MCF 10A (cell line): Measurements from ENCODE around the gene RPS19. TPM values are rescaled to one million over a fixed set of nuclear protein-coding genes. Genes with fewer than 3 reads are reported as not detected.
"Not testable (repeated sequence)": the region's sequence is repeated elsewhere in the genome, so short reads cannot be mapped to it uniquely, and the experiment has no call there.

Source experiments
- BruUV-seq: library from RNA; stranded (reverse); fragments of 400-500 nt; replicated peaks from 2 replicates; lab custom pipeline; 2021; lab: Mats Ljungman, UMichigan
- CTCF ChIA-PET: fragments of 300-600 bp; sonication (Branson Sonifier 250); formaldehyde crosslinking; extraction: SDS; loops from one replicate; lab custom pipeline; 2021; ENCODE audit warnings: antibody characterized with exemption, inconsistent platforms; lab: Yijun Ruan, JAX
- POLR2A ChIA-PET: fragments of 300-600, 350-650 bp; sonication (Branson Sonifier 250); formaldehyde crosslinking; extraction: SDS; loops from one replicate; lab custom pipeline; 2020; ENCODE audit warnings: antibody characterized with exemption, inconsistent platforms; lab: Yijun Ruan, JAX
- DNase-seq: peaks from one replicate; pipeline ENCODE4 v3.0.0-alpha.2; 2018; ENCODE audit not compliant: unreplicated experiment
- H3K27ac Mint-ChIP-seq: one replicate; pipeline ENCODE4 v1.8.0; 2022; ENCODE audit warnings: mild to moderate bottlenecking, low read depth, mixed read lengths; ENCODE audit not compliant: unreplicated experiment
- H3K27me3 Mint-ChIP-seq: one replicate; pipeline ENCODE4 v1.8.0; 2022; ENCODE audit warnings: mixed read lengths; ENCODE audit not compliant: insufficient read depth, unreplicated experiment
- H3K36me3 Mint-ChIP-seq: one replicate; pipeline ENCODE4 v1.8.0; 2022; ENCODE audit warnings: mild to moderate bottlenecking, moderate library complexity, mixed read lengths; ENCODE audit not compliant: insufficient read depth, unreplicated experiment
- H3K4me1 Mint-ChIP-seq: one replicate; pipeline ENCODE4 v1.8.0; 2022; ENCODE audit warnings: mixed read lengths; ENCODE audit not compliant: insufficient read depth, unreplicated experiment
- H3K4me3 Mint-ChIP-seq: one replicate; pipeline ENCODE4 v1.8.0; 2022; ENCODE audit warnings: mild to moderate bottlenecking, moderate library complexity, mixed read lengths; ENCODE audit not compliant: unreplicated experiment
- H3K9me3 Mint-ChIP-seq: one replicate; pipeline ENCODE4 v1.8.0; 2022; ENCODE audit warnings: mixed read lengths; ENCODE audit not compliant: unreplicated experiment
- CTCF ChIP-seq: fragments of 200-600 bp; IDR thresholded peaks from one replicate; pipeline ENCODE4 v1.8.0; 2022; ENCODE audit warnings: antibody characterized with exemption, mild to moderate bottlenecking; ENCODE audit not compliant: unreplicated experiment
- intact Hi-C: fragments of 100-400 bp; cut with micrococcal nuclease; formaldehyde crosslinking; loops from 2 replicates; pipeline ENCODE4 v1.14.1; 2022
- total RNA-seq: library from RNA; stranded (reverse); gene quantifications from 2 replicates; pipeline ENCODE4 v1.2.3, GENCODE V29; 2022

The RPS19 gene
- total RNA-seq, 1 experiment from 2014 or later = 3,060 TPM

GRCh38 chr19:41912899-41913537, 53.0 kb downstream of the RPS19 start:
- DNase-seq = no peak
- no peaks in the 10 kb centered on the region for H3K27me3 Mint-ChIP-seq
- H3K27ac Mint-ChIP-seq = no peak overlapping the region
- no peak overlapping the region for H3K4me3 Mint-ChIP-seq
- POLR2A ChIA-PET = no interaction called here
- peaks cover 7% of the 10 kb centered on the region for H3K36me3 Mint-ChIP-seq
- BruUV-seq = no TSS peak
- CTCF ChIA-PET = no interaction called here
- no peak for TF ChIP-seq CTCF
- peaks cover 6% of the 10 kb centered on the region for H3K4me1 Mint-ChIP-seq
- H3K9me3 Mint-ChIP-seq = no peaks in the 10 kb centered on the region
- intact Hi-C loops = no loop called here

- no peak overlapping the region for H3K4me3 Mint-ChIP-seq
- no peak for DNase-seq
- peaks cover 6% of the 10 kb centered on the region for H3K4me1 Mint-ChIP-seq
- ChIA-PET CTCF (no interaction called here), POLR2A (no interaction called here)
- intact Hi-C loops = no loop called here
- no TSS peak for BruUV-seq
- H3K27ac Mint-ChIP-seq = no peak overlapping the region
- no peaks in the 10 kb centered on the region for H3K9me3 Mint-ChIP-seq
- H3K36me3 Mint-ChIP-seq = peaks cover 4% of the 10 kb centered on the region
- no peak for TF ChIP-seq CTCF
- no peaks in the 10 kb centered on the region for H3K27me3 Mint-ChIP-seq
Observed at GRCh38 chr19:41913538-41914423, 53.7 kb downstream of the RPS19 start.

GRCh38 chr19:41914424-41914834, 54.4 kb downstream of the RPS19 start:
- intact Hi-C loops, DNase-seq, H3K27ac Mint-ChIP-seq, CTCF ChIA-PET, BruUV-seq, H3K36me3 Mint-ChIP-seq, H3K27me3 Mint-ChIP-seq, H3K9me3 Mint-ChIP-seq, H3K4me3 Mint-ChIP-seq, H3K4me1 Mint-ChIP-seq, POLR2A ChIA-PET: not testable (repeated sequence)

- Mint-ChIP-seq H3K27me3 (no peaks in the 10 kb centered on the region), H3K9me3 (no peaks in the 10 kb centered on the region), H3K36me3 (no peaks in the 10 kb centered on the region), H3K4me1 (peaks cover 6% of the 10 kb centered on the region), H3K4me3 (no peak overlapping the region), H3K27ac (no peak overlapping the region)
- CTCF ChIA-PET = no interaction called here
- DNase-seq = no peak
- POLR2A ChIA-PET = no interaction called here
- intact Hi-C loops = no loop called here
- BruUV-seq = no TSS peak
- no peak for TF ChIP-seq CTCF
Observed at GRCh38 chr19:41915021-41915775, 55.1 kb downstream of the RPS19 start.
